ENCODE measurements around the gene DPF3.
"Not testable (repeated sequence)": the region's sequence is repeated elsewhere in the genome, so short reads cannot be mapped to it uniquely, and the experiment has no call there.

Gene DPF3

DNA sequence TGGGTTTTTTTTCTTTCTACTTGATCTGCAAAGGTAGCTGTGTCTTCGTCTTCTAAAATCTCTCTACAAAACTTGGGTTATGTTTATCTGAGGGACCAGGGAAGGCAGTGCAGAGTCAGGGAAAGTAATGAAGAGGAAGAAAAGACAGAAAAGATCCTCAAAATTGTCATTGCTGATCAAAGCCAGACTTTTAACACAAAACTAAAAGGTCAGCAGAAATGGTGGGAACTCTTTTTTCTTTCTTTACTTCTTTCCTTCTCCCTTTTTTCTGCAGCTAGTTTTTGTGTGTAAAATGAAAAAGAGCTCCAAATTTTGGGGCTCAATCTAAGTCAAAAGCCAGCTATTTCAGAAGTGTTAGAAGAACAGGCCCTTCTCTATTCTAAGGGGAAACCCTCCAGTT, 11.9 kb downstream of the DPF3 start:
- Histone ChIP-seq H3K27me3 (ENCODE audit: low read depth) (no peaks in the 10 kb centered on the region), H3K36me3 (replicated peaks) (no peaks in the 10 kb centered on the region), H3K4me1 (no peaks in the 10 kb centered on the region), H3K4me3 (no peak overlapping the region), H3K9me3 (no peaks in the 10 kb centered on the region)
- no peak for DNase-seq (ENCODE audit: low spot score in 2 of 2)
- in situ Hi-C loops (cut with MboI; ENCODE audit: low sequenced_read_pairs) = no loop called here

DNA sequence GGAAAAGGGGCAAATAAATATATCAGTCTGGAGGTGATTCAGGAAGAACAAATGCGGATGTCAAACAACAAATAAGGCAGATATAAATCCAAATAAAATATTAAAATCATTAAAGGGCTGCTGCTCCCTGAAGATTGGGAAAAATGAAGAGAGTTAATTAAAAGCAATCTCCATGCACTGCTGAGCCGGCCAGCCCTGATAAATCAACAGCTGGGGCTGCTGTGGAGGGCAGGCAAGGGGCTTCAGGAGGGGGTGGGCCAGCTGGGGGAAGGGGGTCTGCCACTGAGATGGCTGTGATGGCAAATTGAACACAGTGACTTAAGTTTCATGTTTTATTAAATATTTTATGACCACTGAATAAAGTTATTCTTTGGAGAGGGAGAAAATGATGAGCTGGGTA, 12.4 kb downstream of the DPF3 start:
- in situ Hi-C loops (cut with MboI; ENCODE audit: low sequenced_read_pairs) = no loop called here
- H3K27me3 ChIP-seq (ENCODE audit: low read depth) = no peaks in the 10 kb centered on the region
- no peaks in the 10 kb centered on the region for H3K9me3 ChIP-seq
- H3K4me1 ChIP-seq = no peaks in the 10 kb centered on the region
- no peak overlapping the region for H3K4me3 ChIP-seq
- H3K36me3 ChIP-seq (replicated peaks) = no peaks in the 10 kb centered on the region
- DNase-seq (ENCODE audit: low spot score in 2 of 2) = no peak

DNA sequence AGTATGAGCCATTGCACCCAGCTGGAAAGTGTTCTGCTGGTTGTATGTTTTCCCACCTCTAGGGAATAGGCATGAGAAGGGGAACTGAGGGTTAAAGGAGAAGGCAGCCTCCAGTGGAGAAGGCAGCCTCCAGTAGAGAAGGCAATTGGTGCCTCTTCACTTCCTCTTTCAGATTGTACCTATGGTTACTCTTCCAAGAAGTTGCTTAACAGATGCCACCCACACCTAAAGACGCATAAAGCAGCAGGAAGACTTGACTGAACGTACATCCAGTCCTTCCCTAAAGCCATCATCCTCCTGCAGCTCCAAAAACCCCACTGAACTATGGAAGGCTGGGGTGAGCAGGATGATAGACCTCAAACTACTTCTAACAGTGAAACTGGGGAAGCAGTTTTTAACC, 13.1 kb downstream of the DPF3 start:
- no peaks in the 10 kb centered on the region for H3K36me3 ChIP-seq (replicated peaks)
- no peak overlapping the region for H3K4me3 ChIP-seq
- in situ Hi-C loops (cut with MboI; ENCODE audit: low sequenced_read_pairs) = no loop called here
- no peaks in the 10 kb centered on the region for H3K27me3 ChIP-seq (ENCODE audit: low read depth)
- H3K9me3 ChIP-seq = no peaks in the 10 kb centered on the region
- H3K4me1 ChIP-seq = no peaks in the 10 kb centered on the region
- DNase-seq (ENCODE audit: low spot score in 2 of 2) = no peak

DNA sequence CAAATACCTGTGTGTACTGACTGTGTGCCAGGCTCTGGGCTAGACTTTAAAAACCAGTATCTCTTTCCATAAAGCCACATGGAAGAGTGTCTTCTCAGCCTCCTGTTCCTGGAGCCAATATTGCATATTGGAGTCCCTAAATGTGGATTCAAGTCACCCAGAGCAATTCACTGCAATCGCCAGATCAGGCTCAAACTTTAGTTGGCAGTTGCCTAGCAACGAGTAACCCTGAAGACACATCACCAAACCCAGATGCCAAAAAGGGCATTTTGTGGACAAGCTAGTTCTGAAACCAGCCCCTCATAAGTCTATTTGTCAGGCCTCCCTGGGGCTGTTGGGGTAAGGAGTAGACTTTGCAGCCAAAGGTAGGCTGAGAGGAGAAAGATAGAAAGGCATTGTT, 13.7 kb downstream of the DPF3 start:
- no peaks in the 10 kb centered on the region for H3K27me3 ChIP-seq (ENCODE audit: low read depth)
- no peaks in the 10 kb centered on the region for H3K36me3 ChIP-seq (replicated peaks)
- H3K9me3 ChIP-seq = no peaks in the 10 kb centered on the region
- in situ Hi-C loops (cut with MboI; ENCODE audit: low sequenced_read_pairs) = no loop called here
- no peak for DNase-seq (ENCODE audit: low spot score in 2 of 2)
- no peaks in the 10 kb centered on the region for H3K4me1 ChIP-seq
- no peak overlapping the region for H3K4me3 ChIP-seq

DNA sequence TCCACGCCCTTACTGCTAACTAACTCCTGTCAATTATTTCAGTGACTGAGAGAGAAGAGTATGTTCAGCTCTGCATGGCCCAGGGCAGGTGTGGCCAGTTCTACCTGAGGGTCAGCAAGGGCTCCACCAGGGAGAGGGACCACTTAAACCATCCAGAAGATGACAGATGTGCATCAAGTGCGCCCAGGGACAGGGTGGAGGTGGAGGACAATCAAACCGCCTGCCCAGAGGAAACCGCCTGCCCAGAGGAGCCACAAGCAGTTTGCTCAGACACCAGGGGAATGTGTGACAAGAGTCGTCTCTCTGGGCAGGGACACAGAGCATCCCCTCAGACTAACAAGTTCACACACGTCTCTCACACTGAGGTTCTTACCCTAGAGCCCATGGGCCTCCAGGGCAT, 14.5 kb downstream of the DPF3 start:
- in situ Hi-C loops (cut with MboI; ENCODE audit: low sequenced_read_pairs) = no loop called here
- Histone ChIP-seq H3K27me3 (ENCODE audit: low read depth) (no peaks in the 10 kb centered on the region), H3K4me1 (no peaks in the 10 kb centered on the region), H3K36me3 (replicated peaks) (no peaks in the 10 kb centered on the region), H3K4me3 (no peak overlapping the region), H3K9me3 (no peaks in the 10 kb centered on the region)
- no peak for DNase-seq (ENCODE audit: low spot score in 2 of 2)

DNA sequence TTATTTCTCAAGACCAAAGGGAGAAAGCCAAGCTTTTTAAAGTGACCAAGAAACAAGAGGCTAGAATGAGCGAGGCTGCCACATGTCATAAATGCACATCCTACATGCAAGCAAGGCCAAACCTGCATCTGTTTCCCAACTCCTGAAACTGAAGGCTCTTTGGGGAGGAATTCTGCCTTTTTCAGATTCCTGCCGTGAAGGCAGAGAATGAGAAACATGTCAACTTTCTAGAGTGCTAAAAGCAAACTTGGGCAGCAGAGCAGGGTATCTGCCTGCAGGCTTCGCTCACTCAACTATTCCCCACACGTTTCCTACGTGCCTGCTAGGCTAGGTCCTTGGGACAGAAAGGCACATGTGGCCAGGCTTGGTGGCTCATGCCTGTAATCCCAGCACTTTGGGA, 15.2 kb downstream of the DPF3 start:
- Histone ChIP-seq H3K4me3 (no peak overlapping the region), H3K27me3 (ENCODE audit: low read depth) (no peaks in the 10 kb centered on the region), H3K36me3 (replicated peaks) (no peaks in the 10 kb centered on the region), H3K9me3 (no peaks in the 10 kb centered on the region), H3K4me1 (no peaks in the 10 kb centered on the region)
- in situ Hi-C loops (cut with MboI; ENCODE audit: low sequenced_read_pairs) = no loop called here
- DNase-seq (ENCODE audit: low spot score in 2 of 2) = no peak

DNA sequence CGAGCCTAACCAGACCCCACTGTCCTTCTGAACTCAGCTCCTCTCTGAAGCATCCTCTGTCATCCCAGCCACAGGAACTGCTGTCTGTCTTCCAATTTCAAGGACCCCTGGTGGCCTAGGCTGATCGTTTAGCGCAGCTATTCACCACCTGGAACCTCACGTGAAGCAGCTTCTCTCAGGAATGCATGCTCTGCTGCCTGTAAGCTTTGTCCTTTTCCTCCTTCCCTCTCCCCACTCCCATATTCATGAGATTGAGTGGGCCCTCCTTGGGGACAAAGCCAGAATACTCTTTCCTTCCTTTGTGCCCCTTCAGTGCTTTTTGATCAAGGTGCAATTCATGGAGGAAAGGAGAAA, 17.2 kb downstream of the DPF3 start:
- no peaks in the 10 kb centered on the region for H3K27me3 ChIP-seq (ENCODE audit: low read depth)
- in situ Hi-C loops (cut with MboI; ENCODE audit: low sequenced_read_pairs) = no loop called here
- DNase-seq (ENCODE audit: low spot score in 2 of 2) = no peak
- no peaks in the 10 kb centered on the region for H3K9me3 ChIP-seq
- H3K4me3 ChIP-seq = no peak overlapping the region
- no peaks in the 10 kb centered on the region for H3K4me1 ChIP-seq
- no peaks in the 10 kb centered on the region for H3K36me3 ChIP-seq (replicated peaks)

DNA sequence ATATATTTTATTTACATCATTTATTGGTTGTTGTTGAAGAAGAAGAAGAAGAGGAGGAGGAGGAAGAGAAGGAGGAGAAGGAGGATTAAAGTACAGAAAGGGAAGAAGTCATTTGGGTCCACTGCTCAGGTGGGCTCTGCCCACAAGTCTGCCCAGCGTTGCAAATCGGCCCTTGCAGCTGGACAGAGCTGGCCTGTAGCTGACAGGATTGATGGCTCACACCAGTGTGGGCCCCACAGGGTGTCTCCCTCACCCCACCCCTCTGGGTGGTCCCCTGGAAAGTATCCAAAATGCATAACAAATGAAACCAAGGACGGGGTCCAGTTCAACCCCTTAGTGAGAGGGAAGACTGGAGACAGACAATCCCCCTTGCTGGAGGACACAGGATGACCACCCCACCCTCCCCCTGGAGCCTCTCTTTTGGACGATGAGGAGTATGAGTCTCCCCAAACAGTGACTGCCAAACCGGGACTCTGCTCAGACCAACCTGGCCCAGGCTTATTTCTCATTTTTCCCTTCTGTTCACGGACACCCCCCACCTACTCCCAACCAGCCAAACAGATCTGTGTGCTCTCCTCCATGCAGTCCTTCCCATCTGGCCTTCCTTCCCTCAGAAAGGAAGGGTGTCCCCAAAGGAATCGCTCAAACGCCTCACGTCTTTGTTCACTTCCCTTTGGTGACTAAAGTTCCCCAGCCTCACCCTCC, 17.7 kb downstream of the DPF3 start:
- Histone ChIP-seq H3K4me1 (no peaks in the 10 kb centered on the region), H3K27me3 (ENCODE audit: low read depth) (no peaks in the 10 kb centered on the region), H3K36me3 (replicated peaks) (no peaks in the 10 kb centered on the region), H3K9me3 (no peaks in the 10 kb centered on the region), H3K4me3 (no peak overlapping the region)
- in situ Hi-C loops (cut with MboI; ENCODE audit: low sequenced_read_pairs) = no loop called here
- DNase-seq (ENCODE audit: low spot score in 2 of 2) = no peak

DNA sequence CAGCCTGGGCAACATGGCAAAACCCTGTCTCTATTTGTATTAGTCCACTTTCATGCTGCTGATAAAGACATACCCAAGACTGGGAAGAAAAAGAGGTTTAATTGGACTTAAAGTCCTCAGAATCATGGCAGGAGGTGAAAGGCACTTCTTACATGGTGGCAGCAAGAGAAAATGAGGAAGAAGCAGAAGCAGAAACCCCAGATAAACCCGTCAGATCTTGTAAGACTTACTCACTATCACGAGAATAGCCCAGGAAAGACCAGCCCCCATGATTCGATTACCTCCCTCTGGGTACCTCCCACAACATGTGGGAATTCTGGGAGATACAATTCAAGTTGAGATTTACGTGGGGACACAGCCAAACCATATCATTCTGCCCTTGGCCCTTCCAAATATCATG, 23.0 kb downstream of the DPF3 start:
- H3K9me3 ChIP-seq; H3K36me3 ChIP-seq (replicated peaks); H3K27me3 ChIP-seq (ENCODE audit: low read depth); DNase-seq (ENCODE audit: low spot score in 2 of 2); H3K4me3 ChIP-seq; H3K4me1 ChIP-seq; in situ Hi-C loops (cut with MboI; ENCODE audit: low sequenced_read_pairs): not testable (repeated sequence)

DNA sequence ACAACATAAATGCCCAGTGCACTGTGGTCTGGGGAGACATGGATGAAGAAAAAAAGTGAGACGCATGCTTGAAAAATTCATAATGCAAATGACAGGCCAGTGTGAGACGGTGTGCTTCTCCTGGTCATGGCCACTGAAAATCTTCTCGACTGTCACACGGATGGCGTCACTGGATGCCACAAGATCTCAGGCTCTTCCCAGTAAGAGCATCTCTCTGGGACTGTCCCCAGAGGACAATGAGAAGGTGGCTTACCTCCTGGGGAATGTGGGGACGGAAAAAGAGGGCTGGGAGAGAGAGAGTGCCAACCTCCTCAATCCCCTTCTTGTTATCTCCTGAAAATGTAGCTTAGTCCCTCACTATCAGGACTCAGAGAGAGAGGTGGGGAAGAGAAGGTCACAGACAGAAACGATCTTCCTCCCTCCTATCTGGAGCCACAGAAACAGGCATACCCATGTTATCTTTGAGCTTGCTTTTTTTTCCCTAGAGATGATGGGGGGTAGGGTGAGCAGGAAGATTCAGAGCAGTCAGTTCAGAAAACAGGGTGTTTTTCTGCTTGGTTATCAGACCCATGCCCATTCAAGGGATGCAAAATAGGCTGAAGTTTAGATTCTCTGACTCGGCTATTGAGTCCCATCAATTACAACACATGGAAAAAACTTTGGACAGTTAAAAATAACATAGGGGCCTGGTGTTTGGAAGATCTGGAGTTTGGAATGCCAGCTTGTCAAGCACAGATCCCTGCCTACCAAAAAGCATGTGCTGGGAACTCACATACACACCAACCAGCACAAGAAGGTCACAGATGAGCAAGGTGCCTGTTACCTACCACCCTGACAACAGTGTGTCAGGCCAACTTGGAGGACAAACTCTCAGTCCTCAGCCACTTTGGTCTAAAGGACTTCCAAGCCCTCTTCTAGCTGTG, 24.2 kb downstream of the DPF3 start:
- Histone ChIP-seq H3K9me3 (no peaks in the 10 kb centered on the region), H3K36me3 (replicated peaks) (no peaks in the 10 kb centered on the region), H3K4me3 (no peak overlapping the region), H3K27me3 (ENCODE audit: low read depth) (no peaks in the 10 kb centered on the region), H3K4me1 (no peaks in the 10 kb centered on the region)
- in situ Hi-C loops (cut with MboI; ENCODE audit: low sequenced_read_pairs) = no loop called here
- DNase-seq (ENCODE audit: low spot score in 2 of 2) = no peak

DNA sequence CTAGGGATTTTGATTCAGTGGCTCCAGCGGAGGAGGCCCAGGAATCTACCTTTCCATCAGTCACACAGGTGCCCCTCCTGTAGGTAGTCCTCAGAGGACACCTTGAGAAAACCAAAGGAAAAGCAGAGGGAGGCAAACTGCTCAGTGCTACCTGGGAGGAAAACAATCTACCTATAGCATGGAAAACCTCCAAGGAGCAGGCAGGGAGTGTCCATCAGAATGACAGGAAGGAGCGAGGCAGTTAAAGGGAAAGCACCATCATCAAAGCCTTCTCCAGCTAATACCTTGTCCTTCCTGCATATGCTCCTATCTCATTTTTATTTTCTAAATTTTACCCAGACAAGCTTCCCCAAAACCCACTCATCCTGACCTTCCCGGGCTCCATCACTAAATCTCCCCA, 25.4 kb downstream of the DPF3 start:
- H3K4me3 ChIP-seq = no peak overlapping the region
- H3K4me1 ChIP-seq = no peaks in the 10 kb centered on the region
- no peaks in the 10 kb centered on the region for H3K9me3 ChIP-seq
- H3K27me3 ChIP-seq (ENCODE audit: low read depth) = no peaks in the 10 kb centered on the region
- H3K36me3 ChIP-seq (replicated peaks) = no peaks in the 10 kb centered on the region
- in situ Hi-C loops (cut with MboI; ENCODE audit: low sequenced_read_pairs) = no loop called here
- no peak for DNase-seq (ENCODE audit: low spot score in 2 of 2)

DNA sequence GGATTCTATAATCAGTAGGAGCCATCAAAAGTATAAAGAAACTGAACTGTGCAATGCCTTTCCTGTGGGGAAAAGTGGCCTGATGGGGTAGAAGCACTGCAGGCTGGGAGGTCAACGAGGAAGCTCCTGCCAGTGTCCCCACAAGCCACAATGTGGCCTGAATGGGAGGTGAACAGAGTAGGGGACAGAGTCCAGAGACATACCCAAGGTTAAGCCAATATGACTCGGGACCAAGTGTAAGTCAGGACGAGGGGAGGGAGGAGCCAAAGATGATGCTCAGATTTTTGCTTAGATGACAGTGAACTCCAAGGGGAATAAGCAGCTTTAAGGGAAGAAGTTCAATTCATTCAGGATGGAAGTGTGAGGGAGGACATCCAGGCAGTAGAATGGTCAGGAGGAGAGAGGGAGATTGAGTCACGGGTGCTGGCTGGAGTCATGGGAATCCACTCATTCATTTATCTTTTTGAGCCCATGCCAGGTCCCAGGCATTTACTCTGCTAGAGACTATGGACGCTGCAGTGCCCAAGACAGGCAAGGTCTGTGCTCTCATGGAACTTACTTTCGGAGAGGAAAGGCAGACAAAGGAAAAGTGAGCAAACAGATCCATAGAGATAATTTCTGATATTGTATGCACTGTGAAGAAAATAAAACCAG, 29.1 kb downstream of the DPF3 start:
- no peaks in the 10 kb centered on the region for H3K4me1 ChIP-seq
- H3K4me3 ChIP-seq = no peak overlapping the region
- H3K27me3 ChIP-seq (ENCODE audit: low read depth) = no peaks in the 10 kb centered on the region
- no peak for DNase-seq (ENCODE audit: low spot score in 2 of 2)
- no peaks in the 10 kb centered on the region for H3K36me3 ChIP-seq (replicated peaks)
- no peaks in the 10 kb centered on the region for H3K9me3 ChIP-seq
- in situ Hi-C loops (cut with MboI; ENCODE audit: low sequenced_read_pairs) = no loop called here

DNA sequence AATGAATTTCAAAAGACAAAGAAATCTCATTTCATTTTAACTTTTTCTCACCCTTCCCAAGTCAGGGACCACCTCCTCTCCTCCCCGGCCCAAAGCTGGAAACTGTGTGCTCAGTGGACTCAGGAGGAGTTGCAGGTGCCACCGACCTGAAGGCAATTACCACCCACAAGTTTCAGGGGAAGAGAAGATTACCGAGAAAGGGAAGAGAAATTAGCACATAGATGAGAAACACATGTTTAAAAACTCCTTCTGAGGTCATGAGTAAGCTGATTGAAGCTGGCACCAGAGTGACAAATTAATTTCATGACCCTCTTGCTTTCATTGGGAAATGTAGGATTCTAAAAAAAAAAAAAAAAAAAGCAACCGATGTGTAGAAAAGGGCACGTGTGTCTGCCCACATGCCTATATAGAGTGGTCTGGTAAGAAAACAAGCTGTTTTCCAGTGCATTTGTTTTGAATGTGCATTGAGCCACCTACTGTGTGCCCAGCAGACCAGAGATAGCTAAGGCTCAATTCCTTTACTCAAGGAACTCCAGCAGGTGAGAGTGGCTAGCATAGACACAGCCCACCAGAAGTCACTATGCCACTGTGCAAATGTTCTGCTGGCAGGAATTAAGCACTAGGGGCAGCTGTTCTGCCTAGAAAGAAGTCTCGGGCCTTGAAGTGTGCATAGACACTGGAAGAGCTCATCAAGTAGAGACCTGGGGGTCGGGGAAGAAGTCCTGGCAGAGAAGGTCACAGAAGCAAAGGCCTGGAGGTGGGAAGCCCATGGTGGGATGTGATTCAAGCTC, 30.5 kb downstream of the DPF3 start:
- no peaks in the 10 kb centered on the region for H3K27me3 ChIP-seq (ENCODE audit: low read depth)
- H3K4me3 ChIP-seq = no peak overlapping the region
- no peaks in the 10 kb centered on the region for H3K36me3 ChIP-seq (replicated peaks)
- DNase-seq (ENCODE audit: low spot score in 2 of 2) = no peak
- H3K9me3 ChIP-seq = no peaks in the 10 kb centered on the region
- H3K4me1 ChIP-seq = no peaks in the 10 kb centered on the region
- in situ Hi-C loops (cut with MboI; ENCODE audit: low sequenced_read_pairs) = no loop called here

Measured in HAP-1 (cell line).